Measurements from ENCODE around the gene CALML4. TPM values are rescaled to one million over a fixed set of nuclear protein-coding genes. Genes with fewer than 3 reads are reported as not detected.

Gene CALML4
- total RNA-seq, 4 donors from 2014 or later = 57.8 to 153 (median 126) TPM

GRCh38 chr15:68151277-68151676 is 53.9 kb downstream of the CALML4 start:
- peaks cover 0 to 4% (median 0%) of the 10 kb centered on the region in 4 donors for H3K4me1 ChIP-seq
- no peak for DNase-seq
- H3K27me3 ChIP-seq = no peaks in the 10 kb centered on the region
- no peaks in the 10 kb centered on the region for H3K9me3 ChIP-seq
- peaks cover 0 to 22% (median 0%) of the 10 kb centered on the region in 3 donors for H3K36me3 ChIP-seq
- no peak for TF ChIP-seq CTCF (IDR thresholded peaks at IDR 0.05)
- no peak for TF ChIP-seq POLR2A (IDR thresholded peaks at IDR 0.05)
- no peak overlapping the region for H3K27ac ChIP-seq
- no peak overlapping the region for H3K4me3 ChIP-seq

GRCh38 chr15:68150187-68150586 is 54.9 kb downstream of the CALML4 start:
- Histone ChIP-seq H3K4me1 (peaks cover 0 to 4% (median 0%) of the 10 kb centered on the region in 4 donors), H3K9me3 (no peaks in the 10 kb centered on the region), H3K27ac (no peak overlapping the region), H3K4me3 (no peak overlapping the region), H3K27me3 (no peaks in the 10 kb centered on the region), H3K36me3 (peaks cover 0 to 25% (median 0%) of the 10 kb centered on the region in 3 donors)
- DNase-seq = no peak
- TF ChIP-seq POLR2A (IDR thresholded peaks at IDR 0.05) (no peak), CTCF (IDR thresholded peaks at IDR 0.05) (no peak)

GRCh38 chr15:68149059-68149458 is 56.1 kb downstream of the CALML4 start:
- Histone ChIP-seq H3K4me3 (no peak overlapping the region), H3K36me3 (peaks cover 0 to 28% (median 0%) of the 10 kb centered on the region in 3 donors), H3K4me1 (no peaks in the 10 kb centered on the region), H3K9me3 (no peaks in the 10 kb centered on the region), H3K27me3 (no peaks in the 10 kb centered on the region), H3K27ac (no peak overlapping the region)
- TF ChIP-seq CTCF (IDR thresholded peaks at IDR 0.05) (no peak), POLR2A (IDR thresholded peaks at IDR 0.05) (no peak)
- DNase-seq = no peak

GRCh38 chr15:68148039-68148438 is 57.1 kb downstream of the CALML4 start:
- no peak for DNase-seq

GRCh38 chr15:68145706-68146105 is 59.4 kb downstream of the CALML4 start:
- Histone ChIP-seq H3K27me3 (no peaks in the 10 kb centered on the region), H3K36me3 (peaks cover 0 to 27% (median 0%) of the 10 kb centered on the region in 3 donors), H3K4me1 (no peaks in the 10 kb centered on the region), H3K9me3 (no peaks in the 10 kb centered on the region), H3K27ac (no peak overlapping the region), H3K4me3 (no peak overlapping the region)
- DNase-seq = no peak
- TF ChIP-seq CTCF (IDR thresholded peaks at IDR 0.05) = no peak
- TF ChIP-seq POLR2A (IDR thresholded peaks at IDR 0.05) = no peak

More at GRCh38 chr15:68148039-68148438, 57.1 kb downstream of the CALML4 start:
- H3K4me3 ChIP-seq = no peak overlapping the region
- no peak for TF ChIP-seq CTCF (IDR thresholded peaks at IDR 0.05)
- TF ChIP-seq POLR2A (IDR thresholded peaks at IDR 0.05) = no peak
- H3K4me1 ChIP-seq = no peaks in the 10 kb centered on the region
- no peaks in the 10 kb centered on the region for H3K9me3 ChIP-seq
- no peak overlapping the region for H3K27ac ChIP-seq
- peaks cover 0 to 27% (median 0%) of the 10 kb centered on the region in 3 donors for H3K36me3 ChIP-seq
- no peaks in the 10 kb centered on the region for H3K27me3 ChIP-seq

GRCh38 chr15:68143785-68144184 is 61.3 kb downstream of the CALML4 start:
- H3K4me1 ChIP-seq = no peaks in the 10 kb centered on the region
- no peaks in the 10 kb centered on the region for H3K9me3 ChIP-seq
- DNase-seq = no peak
- no peak overlapping the region for H3K4me3 ChIP-seq
- no peak overlapping the region for H3K27ac ChIP-seq
- H3K36me3 ChIP-seq = peaks cover 0 to 27% (median 0%) of the 10 kb centered on the region in 3 donors
- no peak for TF ChIP-seq POLR2A (IDR thresholded peaks at IDR 0.05)
- TF ChIP-seq CTCF (IDR thresholded peaks at IDR 0.05) = no peak
- H3K27me3 ChIP-seq = no peaks in the 10 kb centered on the region

All from Peyer's patch (tissue), 4 donors.